ENCODE results near the gene UNC45B. TPM values are rescaled to one million over a fixed set of nuclear protein-coding genes. Genes with fewer than 3 reads are reported as not detected.
A peak's percentile ranks its signal among the peaks of the same experiment; 100 is the strongest.

UNC45B gene
- total and polyA plus RNA-seq, 2 of the 8 experiments (the other 6 are each of a cell fraction or from before 2014, with no cell fraction given), result 0.06 to 0.15 TPM

GRCh38 chr17:35117984-35118383, 29.6 kb upstream of the UNC45B start:
- no peaks in the 10 kb centered on the region for H4K20me1 ChIP-seq (replicated peaks in 1 of 2; ENCODE audit: control insufficient read depth in 1 of 2, insufficient read depth in 2 of 2, low read length in 2 of 2)
- no peak overlapping the region for H3K14ac ChIP-seq (ENCODE audit: insufficient read length)
- peaks cover 0 to 4% (median 3%) of the 10 kb centered on the region in 4 experiments; a peak in 4 of 7 replicates for H3K4me1 ChIP-seq (replicated peaks in 1 of 4; ENCODE audit: control insufficient read depth in 3 of 4, insufficient read depth in 4 of 4, low read length in 3 of 4)
- H2BK12ac ChIP-seq (ENCODE audit: low read depth, low read length), result no peak overlapping the region
- no peak overlapping the region for H4K8ac ChIP-seq (ENCODE audit: extremely low read depth, insufficient read depth, low read length)
- H3K9me3 ChIP-seq (ENCODE audit: insufficient read depth in 2 of 2, low read depth in 1 of 2, low read length in 1 of 2), result no peaks in the 10 kb centered on the region
- H2AK5ac ChIP-seq (ENCODE audit: low read depth, low read length), result no peak overlapping the region
- CTCF ChIA-PET (ENCODE audit: partially characterized antibody), result interaction anchor here (1.3 to 4.0 kb wide), 3 partner anchors 9 to 120 kb away, joined by 4 to 43 read pairs (median 26); no protein-coding TSS in a partner anchor
- FAIRE-seq (no peak), DNase-seq (ENCODE audit: low read depth in 1 of 2, low spot score in 2 of 2) (no peak)
- peaks cover 0 to 14% (median 3%) of the 10 kb centered on the region in 4 experiments; a peak in 3 of 7 replicates for H3K27me3 ChIP-seq (replicated peaks in 1 of 4; ENCODE audit: control insufficient read depth in 3 of 4, extremely low read depth in 1 of 4, insufficient read depth in 3 of 4, low read length in 3 of 4)
- no peak overlapping the region for H3K27ac ChIP-seq (ENCODE audit: low read depth, low read length)
- peaks cover 9% of the 10 kb centered on the region; the same call in 1 of the 2 replicates for H3K23me2 ChIP-seq (ENCODE audit: low read depth, low read length)
- no peak overlapping the region for H2BK20ac ChIP-seq (ENCODE audit: low read length)
- H4K91ac ChIP-seq (replicated peaks; ENCODE audit: insufficient read length, low read length), result no peak overlapping the region
- H2BK5ac ChIP-seq (ENCODE audit: low read depth, low read length), result no peak overlapping the region
- POLR2A ChIA-PET (ENCODE audit: partially characterized antibody), result interaction anchor here (0.9 to 5.6 kb wide), 5 partner anchors 11 to 129 kb away, joined by 3 to 46 read pairs (median 4); no protein-coding TSS in a partner anchor
- no peak overlapping the region for H2BK120ac ChIP-seq (replicated peaks; ENCODE audit: low read depth, low read length)
- no peak overlapping the region for H3K4ac ChIP-seq (replicated peaks; ENCODE audit: insufficient read length, low read depth, low read length)
- H3K36me3 ChIP-seq (ENCODE audit: control insufficient read depth in 2 of 4, insufficient read depth in 4 of 4, low read length in 3 of 4), result no peaks in the 10 kb centered on the region
- H3K79me1 ChIP-seq (ENCODE audit: low read depth, low read length), result peaks cover 5% of the 10 kb centered on the region; the same call in 1 of the 2 replicates
- H3K9ac ChIP-seq (replicated peaks in 1 of 4; ENCODE audit: extremely low read depth in 1 of 4, low read depth in 3 of 4, low read length in 3 of 4), result no peak overlapping the region
- no peak overlapping the region for H2BK15ac ChIP-seq (ENCODE audit: low read length)
- H3K56ac ChIP-seq (replicated peaks; ENCODE audit: insufficient read length, low read depth, low read length), result no peak overlapping the region
- H3K23ac ChIP-seq (ENCODE audit: insufficient read length), result no peak overlapping the region
- H4K5ac ChIP-seq (ENCODE audit: insufficient read length, low read depth, low read length), result no peak overlapping the region
- no peak overlapping the region for H3K18ac ChIP-seq (ENCODE audit: extremely low read depth, low read length)
- no peak overlapping the region for H3K4me3 ChIP-seq (ENCODE audit: extremely low read depth in 1 of 4, insufficient read depth in 2 of 4, low read depth in 3 of 4, low read length in 4 of 4)
- no peak overlapping the region for H2AFZ ChIP-seq (ENCODE audit: low read length)
- peak overlapping the region in 1 of 2 experiments; percentile 23; a peak in 1 of 4 replicates for H3K4me2 ChIP-seq (ENCODE audit: insufficient read depth in 1 of 2, low read depth in 2 of 2, low read length in 2 of 2)
- peaks cover 0 to 2% of the 10 kb centered on the region in 2 experiments; a peak in 1 of 4 replicates for H3K79me2 ChIP-seq (ENCODE audit: control insufficient read depth in 1 of 2, insufficient read depth in 2 of 2, low read length in 2 of 2)
- TF ChIP-seq CBX8 (IDR thresholded peaks at IDR 0.05; ENCODE audit: borderline replicate concordance, low read depth, low read length) (no peak), RBBP5 (IDR thresholded peaks at IDR 0.05; ENCODE audit: borderline replicate concordance, low read depth, low read length) (no peak), SIRT6 (IDR thresholded peaks at IDR 0.05; ENCODE audit: low read length) (no peak), USF2 (IDR thresholded peaks at IDR 0.05; ENCODE audit: low read length) (no peak), SP4 (IDR thresholded peaks at IDR 0.05; ENCODE audit: low read length) (no peak), YY1 (IDR thresholded peaks at IDR 0.05; ENCODE audit: low read depth, low read length) (no peak), CHD1 (IDR thresholded peaks at IDR 0.05; ENCODE audit: low read depth, low read length) (no peak), RAD21 (IDR thresholded peaks at IDR 0.05 in 1 of 2, conservative IDR thresholded peaks at IDR 0.05 in 1 of 2; ENCODE audit: low read depth in 2 of 2, low read length in 2 of 2) (peak in 1 of 2 experiments; percentile 22; a peak in 3 of 4 replicates), SP2 (IDR thresholded peaks at IDR 0.05; ENCODE audit: low read length) (no peak), KDM1A (IDR thresholded peaks at IDR 0.05; ENCODE audit: borderline replicate concordance, low read length) (no peak), NANOG (IDR thresholded peaks at IDR 0.05; ENCODE audit: insufficient read depth, low read depth, low read length, poor library complexity, severe bottlenecking) (no peak)
- TF ChIP-seq, protein P1, sequence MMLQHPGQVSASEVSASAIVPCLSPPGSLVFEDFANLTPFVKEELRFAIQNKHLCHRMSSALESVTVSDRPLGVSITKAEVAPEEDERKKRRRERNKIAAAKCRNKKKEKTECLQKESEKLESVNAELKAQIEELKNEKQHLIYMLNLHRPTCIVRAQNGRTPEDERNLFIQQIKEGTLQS (IDR thresholded peaks at IDR 0.05; ENCODE audit: insufficient read depth, low read depth, low read length), result no peak
